Ammon's horn (tissue), 1 donor: Measurements from ENCODE around the gene GPR15LG.

Source experiments
- DNase-seq: peaks from one replicate; pipeline ENCODE4 v3.0.0-alpha.2; 2016; ENCODE audit warnings: low spot score

GPR15LG gene

GRCh38 chr10:84193846-84194423 is 20.3 kb downstream of the GPR15LG start:
- no peak for DNase-seq

DNA sequence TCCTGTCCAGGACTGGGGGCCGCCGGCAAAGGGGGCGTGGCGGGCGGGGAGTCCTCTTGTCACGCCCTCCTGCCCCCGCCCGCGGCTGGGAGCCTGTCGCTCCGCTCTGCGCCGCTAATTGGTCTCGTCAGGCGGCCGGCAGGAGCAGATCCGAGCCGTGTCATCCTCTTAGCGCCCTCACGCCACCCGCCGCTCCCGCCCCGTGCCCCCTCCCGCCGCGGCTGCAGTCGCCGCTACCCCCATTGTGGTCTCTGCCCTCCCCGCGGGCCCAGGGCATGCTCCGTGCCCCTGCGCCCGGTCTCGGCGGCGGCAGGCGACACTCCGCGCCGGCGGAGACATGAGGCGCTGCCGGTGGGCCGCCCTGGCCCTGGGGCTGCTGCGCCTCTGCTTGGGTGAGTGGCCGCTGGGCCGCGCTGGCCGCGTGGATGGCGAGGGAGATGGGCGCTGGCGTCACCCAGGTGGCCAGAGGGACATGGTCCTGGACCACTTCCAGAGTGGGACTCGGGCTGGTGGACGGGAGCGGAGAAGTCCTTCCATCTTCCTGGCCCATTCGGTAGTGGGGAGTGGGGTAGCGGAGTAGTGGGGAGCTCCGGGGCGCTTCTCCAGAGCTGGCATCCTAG is 20.9 kb downstream of the GPR15LG start, which contains the start of gene CDHR1:
Gene CDHR1, plus strand, starts transcription at position 114 of the 620 bp plus-strand sequence. Its CDS starts 224 bp downstream, at position 338.
- DNase-seq = peak; percentile 50

DNA sequence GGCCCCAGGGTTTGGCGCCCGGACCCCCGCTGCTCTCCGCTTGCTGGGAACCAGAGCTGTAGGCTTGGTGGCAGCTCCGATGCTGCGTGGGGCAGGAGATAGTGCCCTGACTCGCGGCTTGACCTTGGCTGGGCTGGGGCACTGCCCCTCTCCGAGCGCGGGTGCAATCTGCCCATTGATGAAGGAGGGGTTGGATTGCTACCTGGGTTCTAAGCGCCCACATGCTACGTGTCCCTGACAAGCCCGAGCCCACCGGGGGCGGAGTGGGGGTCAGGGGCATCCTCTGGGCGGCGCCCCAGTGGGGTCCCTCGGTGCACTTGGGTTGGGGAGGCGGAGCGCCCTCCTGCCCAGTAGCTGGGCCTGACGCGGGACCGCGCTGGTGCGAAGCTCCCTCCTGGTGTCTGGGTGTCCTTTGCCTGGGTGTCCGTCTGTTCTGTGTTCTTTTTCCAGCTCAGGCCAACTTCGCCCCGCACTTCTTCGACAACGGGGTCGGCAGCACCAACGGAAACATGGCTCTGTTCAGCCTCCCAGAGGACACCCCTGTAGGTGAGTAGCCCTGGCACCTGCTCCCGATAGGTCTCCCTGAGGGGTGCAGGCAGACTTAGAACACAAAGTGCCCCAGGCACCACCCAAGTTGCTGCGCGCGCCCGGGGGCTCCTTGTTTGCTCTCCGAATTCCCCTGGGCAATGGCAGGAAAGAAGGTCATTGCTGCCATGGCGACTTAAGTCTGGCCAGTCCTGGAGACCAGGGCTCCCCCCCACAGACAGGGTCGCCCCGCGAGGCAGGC is 21.6 kb downstream of the GPR15LG start:
- no peak for DNase-seq

GRCh38 chr10:84196083-84196482 is 22.5 kb downstream of the GPR15LG start:
- no peak for DNase-seq

- DNase-seq = peak; percentile 47
These were observed 23.3 kb downstream of the GPR15LG start for GRCh38 chr10:84196941-84197340.

GRCh38 chr10:84197643-84198042 is 24.0 kb downstream of the GPR15LG start:
- DNase-seq = no peak

DNA sequence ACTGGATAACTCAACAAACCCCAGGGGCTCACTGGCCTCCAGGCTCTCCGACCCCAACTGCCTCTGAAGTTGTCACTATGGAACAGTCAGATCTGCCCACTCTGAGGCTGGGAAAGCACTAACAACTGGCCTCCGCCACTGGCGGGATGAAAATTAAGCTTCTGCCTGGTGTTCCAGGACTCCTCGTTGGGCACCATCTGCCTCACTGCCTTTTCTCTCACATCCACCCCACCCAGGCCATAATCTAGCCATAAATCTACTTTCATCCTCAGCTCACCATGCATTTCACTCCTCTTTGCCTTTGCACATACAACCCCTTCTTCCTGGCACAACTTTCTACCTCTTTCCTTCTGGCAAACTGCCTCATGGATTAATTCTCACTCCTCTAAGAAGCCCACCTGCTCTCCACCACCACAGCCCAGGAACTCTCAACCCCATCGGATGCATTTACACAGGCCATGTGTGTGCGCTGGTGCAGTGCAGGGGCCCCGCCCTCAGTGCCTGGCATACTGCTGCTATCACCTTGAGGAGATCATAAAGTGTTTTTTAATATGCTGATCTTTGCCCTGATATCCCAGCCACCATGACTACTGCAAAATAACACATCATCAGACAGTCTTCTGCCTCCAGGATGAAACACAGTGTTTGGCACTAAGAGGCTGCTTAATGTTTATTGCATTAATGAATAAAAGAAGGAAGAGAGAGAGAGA is 24.8 kb downstream of the GPR15LG start:
- no peak for DNase-seq

GRCh38 chr10:84200537-84201243 is 27.1 kb downstream of the GPR15LG start:
- DNase-seq = no peak

DNA sequence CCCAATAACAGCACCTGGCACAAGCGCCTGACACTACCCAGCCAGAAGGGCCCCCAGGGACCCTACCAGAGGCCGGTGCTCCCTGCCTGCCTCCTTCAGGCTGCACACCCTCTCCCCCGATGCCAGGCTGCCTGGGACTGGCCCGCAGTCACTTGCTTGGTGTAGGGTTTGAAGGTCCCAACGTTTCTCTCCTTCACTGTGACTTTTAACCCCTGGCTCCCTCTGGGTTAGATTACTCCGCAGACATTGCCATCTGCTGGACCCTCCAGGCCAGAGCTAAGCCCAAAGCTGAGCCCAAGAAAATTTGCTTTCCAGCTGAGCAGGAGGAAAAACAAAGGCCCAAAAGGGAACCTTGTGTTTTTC is 27.6 kb downstream of the GPR15LG start:
- DNase-seq = no peak

GRCh38 chr10:84201682-84202081 is 28.1 kb downstream of the GPR15LG start:
- no peak for DNase-seq

GRCh38 chr10:84202349-84202748 is 28.7 kb downstream of the GPR15LG start:
- no peak for DNase-seq

- DNase-seq = no peak
These were observed 30.5 kb downstream of the GPR15LG start for GRCh38 chr10:84204122-84204521.

DNA sequence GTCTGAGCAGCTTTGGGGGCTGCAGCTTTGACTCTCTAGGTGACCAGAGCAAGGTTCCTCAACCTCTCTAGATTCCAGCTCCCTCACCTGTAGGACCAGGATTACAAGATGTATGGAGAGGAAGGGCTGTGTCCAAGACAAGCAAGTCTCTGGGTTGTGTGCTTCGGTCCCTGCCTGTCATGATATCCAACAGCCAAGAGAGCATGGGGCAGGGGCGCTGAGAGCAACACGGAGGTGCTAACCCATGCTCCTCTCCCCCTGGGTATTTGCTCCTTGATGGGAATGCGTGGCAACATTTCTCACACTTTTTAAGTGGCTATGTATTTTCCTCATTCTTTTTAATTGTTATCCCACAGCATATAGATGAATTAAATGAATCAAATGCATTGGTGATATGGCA is 31.0 kb downstream of the GPR15LG start:
- DNase-seq = no peak

DNA sequence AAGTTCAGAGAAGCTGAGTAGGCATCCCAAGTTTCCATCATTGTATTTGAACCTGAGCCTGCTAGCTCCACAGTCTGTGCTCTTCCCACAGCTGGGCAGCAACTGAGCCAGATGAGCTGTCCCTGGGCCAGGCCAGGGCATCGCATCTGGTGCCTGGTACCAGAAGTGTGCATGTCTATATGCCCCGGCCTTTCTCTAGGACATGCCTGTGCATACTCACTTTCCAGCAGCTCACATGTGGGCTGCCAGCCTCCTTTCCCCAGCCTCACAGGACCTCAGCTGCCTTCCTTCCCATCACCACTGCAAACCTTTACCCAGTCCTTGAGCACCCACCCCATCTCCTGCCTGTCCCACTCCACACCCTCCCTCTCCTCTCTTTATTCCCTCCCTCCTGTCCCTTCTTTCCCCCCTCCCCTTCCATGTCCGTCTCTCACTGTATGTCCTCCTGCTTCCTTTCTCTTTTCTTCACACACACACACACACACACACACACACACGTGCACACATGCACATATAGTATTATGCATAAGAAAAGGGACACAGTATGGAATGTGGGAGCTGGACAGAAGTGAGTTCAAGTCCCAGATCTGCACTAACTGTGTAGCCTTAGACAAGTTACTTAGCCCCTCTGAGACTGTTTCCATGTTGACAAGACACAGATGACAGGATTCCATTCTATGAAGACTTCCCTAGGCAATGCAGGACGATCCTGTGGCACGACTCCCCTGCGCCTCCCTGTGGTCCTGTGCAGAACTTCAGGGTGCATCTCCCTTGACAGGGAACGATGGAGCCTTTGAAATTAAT is 31.6 kb downstream of the GPR15LG start:
- DNase-seq = peak; percentile 86

GRCh38 chr10:84205853-84206525 is 32.4 kb downstream of the GPR15LG start:
- DNase-seq = no peak

DNA sequence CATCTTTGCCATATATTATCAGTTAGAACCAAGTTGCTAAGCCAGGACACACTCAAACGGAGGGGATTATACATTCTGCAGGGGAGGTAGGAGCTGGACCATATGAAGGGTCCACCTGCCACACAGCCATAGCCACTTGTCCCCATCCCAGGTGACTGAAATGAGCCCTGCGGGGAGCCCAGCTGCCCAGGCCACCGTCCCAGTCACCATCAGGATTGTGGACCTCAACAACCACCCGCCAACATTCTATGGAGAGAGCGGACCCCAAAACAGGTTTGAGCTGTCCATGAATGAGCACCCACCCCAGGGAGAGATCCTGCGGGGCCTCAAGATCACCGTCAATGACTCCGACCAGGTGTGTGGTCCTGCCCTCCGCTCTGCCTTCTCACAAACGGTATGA is 34.4 kb downstream of the GPR15LG start:
- no peak for DNase-seq

DNA sequence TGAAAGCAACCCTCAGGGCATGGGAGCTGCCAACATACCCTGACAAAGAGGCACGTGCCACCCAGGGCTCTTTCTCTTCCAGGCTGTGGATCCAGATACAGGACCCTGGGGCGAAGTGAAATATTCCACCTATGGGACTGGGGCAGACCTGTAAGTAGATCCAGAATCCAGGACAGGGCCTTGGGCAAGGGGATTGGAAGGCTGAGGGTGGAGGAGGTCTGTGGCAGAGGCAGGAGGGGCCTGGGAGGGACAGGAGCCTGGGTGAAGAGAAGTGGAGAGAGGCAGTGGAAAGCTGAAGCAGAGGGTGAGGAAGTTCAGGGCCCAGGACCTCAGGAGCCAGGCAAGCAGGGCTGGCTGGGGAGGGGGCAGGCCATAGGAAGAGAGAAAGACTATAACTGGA is 38.0 kb downstream of the GPR15LG start:
- DNase-seq = no peak

DNA sequence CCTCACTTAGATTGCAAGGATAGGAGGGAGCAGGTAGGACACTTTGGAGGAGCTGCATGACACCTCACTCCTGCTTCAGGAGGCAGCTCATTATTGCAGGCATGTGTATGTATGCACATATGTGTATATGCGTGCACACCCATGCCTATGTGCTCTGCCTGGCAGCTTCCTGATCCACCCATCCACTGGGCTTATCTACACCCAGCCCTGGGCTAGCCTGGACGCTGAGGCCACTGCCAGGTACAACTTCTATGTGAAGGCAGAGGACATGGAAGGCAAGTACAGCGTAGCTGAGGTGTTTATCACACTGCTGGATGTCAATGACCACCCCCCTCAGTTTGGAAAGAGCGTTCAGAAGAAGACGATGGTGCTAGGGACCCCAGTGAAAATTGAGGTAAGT is 38.4 kb downstream of the GPR15LG start:
- DNase-seq = no peak

DNA sequence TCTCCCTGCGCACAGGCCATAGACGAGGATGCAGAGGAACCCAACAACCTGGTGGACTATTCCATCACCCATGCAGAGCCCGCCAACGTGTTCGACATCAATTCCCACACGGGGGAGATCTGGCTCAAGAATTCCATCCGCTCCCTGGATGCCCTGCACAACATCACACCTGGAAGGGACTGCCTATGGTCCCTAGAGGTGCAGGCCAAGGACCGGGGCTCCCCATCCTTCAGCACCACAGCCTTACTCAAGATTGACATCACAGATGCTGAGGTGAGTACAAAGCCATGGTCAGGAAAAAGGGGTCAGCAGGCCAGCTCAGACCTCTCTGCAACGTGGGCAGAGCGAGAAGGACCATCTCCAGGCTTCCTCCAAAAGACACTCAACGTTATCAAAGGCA is 39.5 kb downstream of the GPR15LG start:
- DNase-seq = no peak

DNA sequence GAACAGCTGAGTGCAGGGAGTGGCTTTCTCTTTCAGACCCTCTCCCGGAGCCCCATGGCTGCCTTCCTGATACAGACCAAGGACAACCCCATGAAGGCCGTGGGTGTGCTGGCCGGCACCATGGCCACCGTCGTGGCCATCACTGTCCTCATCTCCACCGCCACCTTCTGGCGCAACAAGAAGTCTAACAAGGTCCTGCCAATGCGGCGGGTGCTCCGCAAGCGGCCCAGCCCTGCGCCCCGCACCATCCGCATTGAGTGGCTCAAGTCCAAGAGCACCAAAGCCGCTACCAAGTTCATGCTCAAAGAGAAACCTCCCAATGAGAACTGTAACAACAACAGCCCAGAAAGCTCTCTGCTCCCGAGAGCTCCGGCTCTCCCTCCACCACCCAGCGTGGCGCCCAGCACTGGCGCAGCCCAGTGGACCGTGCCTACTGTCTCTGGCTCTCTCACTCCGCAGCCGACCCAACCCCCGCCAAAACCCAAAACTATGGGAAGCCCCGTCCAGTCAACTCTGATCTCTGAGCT is 40.5 kb downstream of the GPR15LG start:
- no peak for DNase-seq
